CD4-positive, alpha-beta T cell treated with Interleukin-12 subunit alpha and Interleukin-12 subunit beta, for 1 hour (primary cell): ENCODE results near the gene ANKRD12.

Experiments used
- DNase-seq: peaks from one replicate; pipeline ENCODE4 v3.0.0-alpha.2; 2020

ANKRD12 gene

GRCh38 chr18:9188359-9189231 lies 52.0 kb downstream of the ANKRD12 start:
- DNase-seq, result no peak

DNA sequence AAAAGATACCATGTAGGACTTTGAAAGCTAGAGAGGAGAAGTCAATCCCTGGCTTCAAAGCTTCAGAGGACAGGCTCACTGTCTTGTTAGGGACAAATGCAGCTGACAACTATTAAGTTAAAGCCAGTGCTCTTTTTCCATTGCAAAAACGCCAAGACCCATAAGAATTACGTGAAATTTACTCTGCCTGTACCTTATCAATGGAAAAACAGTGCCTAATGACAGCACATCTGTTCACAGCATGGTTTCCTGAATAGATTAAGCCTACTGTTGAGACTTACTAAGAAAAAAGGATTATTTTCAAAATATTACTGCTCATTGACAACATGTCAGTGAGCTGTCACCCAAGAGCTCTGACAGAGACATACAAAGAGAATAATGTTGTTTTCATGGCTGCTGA lies 52.9 kb downstream of the ANKRD12 start:
- DNase-seq, result no peak

DNA sequence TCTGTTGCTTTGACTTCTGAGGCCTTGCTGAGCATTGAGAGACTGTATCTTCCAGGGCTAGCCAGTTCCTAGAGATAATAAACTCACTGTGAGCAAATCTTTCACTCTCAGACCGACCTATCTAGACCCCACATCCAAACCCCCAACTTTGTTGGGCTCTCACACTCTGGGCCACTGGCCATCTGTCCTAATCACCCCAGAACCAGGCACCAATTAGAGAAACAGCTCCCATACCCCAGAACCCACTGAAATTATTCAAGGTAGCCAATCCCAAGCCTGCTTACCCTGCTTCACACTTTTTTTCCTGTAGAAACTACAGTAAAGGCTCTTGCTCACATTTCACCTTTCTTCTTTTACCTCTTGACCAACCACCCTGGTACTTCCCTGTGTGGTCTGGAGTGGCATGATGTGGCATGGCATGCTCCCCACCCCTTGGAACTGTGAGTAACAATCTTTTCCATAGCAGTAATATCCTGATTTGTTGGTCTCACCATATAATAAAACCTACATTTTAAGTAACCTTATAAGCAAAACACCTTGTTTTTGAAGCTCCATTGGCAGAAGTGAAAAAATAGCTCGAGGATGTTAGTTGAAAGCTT lies 55.2 kb downstream of the ANKRD12 start:
- no peak for DNase-seq

GRCh38 chr18:9193031-9193430 lies 56.5 kb downstream of the ANKRD12 start:
- no peak for DNase-seq

DNA sequence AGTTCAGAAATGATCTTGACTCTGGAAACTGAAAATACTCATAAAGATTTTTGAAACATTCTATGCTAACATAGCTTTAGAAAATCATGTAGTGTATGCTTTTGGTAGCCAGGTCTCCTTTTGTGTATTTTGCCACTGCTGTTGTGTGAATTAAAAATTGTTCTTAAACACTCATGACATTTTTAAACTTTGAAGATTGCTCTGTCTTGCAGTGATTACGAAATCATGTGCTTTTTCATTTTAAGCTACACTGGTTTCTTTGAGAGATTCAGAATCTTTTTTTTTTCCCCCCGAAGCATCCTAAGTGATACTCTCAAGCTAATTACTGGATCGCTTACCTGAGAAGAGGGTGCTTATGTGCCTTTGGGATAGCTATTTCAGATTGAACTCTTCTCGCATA lies 60.0 kb downstream of the ANKRD12 start:
- DNase-seq, result no peak

GRCh38 chr18:9199681-9200080 lies 63.1 kb downstream of the ANKRD12 start:
- DNase-seq, result no peak

- no peak for DNase-seq
These were observed 64.6 kb downstream of the ANKRD12 start for GRCh38 chr18:9201224-9201623.

DNA sequence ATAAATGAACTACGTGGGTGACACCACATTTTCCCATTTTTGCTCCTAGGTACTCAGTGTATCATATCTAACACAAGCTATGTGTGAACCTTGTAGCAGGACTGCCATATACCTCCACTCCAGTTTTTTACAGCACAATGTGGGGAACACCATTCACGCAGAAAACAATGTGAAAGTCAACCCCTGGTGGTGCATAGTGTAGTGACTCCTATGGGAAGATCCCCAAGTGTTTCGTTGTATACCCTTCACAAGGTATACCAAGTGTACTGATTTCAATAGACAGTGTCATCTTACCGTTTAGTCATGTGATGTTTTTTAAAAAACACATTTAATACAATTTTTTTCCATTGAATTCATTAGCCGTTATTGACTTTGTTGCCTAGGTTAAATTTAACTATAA lies 68.1 kb downstream of the ANKRD12 start:
- no peak for DNase-seq

- no peak for DNase-seq
These were observed 69.8 kb downstream of the ANKRD12 start for GRCh38 chr18:9206421-9206820.

- DNase-seq, result no peak
These were observed 72.7 kb downstream of the ANKRD12 start for GRCh38 chr18:9209279-9209678.

- DNase-seq, result no peak
These were observed 74.4 kb downstream of the ANKRD12 start for GRCh38 chr18:9210966-9211365.

DNA sequence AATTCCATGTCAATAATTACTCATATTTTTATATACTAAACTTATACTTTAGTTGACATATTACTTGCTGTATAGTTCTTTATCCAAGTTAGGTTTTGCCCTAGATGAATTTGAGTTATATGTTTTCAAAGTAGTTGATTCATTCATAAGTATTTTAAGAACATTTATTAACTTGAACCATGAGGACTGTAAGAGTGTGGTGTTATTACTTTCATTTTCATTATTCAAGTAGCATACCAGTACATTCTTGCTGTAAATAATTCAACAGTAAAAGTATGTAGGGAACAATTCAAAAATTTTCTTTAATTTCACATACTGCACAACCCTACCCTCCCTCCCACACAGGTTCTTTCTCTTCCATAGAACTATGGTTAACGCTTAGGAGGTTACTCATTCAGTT lies 75.4 kb downstream of the ANKRD12 start:
- DNase-seq, result no peak

DNA sequence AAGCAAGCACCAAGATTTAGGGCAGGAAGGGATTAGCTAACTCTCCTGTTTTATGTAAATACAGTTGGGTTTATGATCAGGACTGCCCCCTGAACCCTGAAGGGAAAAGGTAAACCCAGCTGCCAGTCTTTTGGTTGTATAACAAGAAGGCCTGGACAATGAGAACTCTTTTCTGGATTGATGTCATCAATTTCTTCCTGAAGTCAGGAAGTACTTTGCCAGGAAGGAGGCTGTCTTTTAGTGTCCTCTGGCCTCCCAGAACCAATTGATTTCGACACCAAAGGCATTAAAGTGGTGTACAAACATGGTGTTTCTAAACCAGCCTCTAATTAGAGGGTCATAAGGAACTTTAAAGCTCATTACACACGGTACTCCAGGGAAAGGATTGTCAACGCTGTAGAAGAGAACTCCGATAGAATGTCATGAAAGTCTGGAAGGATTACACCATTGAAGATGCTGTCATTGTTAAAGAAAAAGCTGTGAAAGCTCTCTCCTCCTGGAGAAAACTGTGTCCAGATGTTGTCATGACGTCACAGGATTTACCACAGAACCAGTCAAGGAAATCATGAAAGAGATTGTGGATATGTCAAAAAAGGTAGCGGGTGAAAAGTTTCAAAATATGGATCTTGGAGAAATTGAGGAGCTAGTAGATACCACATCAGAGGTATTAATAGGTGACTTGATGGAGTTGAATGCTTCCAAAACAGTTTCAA lies 78.8 kb downstream of the ANKRD12 start:
- no peak for DNase-seq

GRCh38 chr18:9216459-9216858 lies 79.9 kb downstream of the ANKRD12 start:
- no peak for DNase-seq

DNA sequence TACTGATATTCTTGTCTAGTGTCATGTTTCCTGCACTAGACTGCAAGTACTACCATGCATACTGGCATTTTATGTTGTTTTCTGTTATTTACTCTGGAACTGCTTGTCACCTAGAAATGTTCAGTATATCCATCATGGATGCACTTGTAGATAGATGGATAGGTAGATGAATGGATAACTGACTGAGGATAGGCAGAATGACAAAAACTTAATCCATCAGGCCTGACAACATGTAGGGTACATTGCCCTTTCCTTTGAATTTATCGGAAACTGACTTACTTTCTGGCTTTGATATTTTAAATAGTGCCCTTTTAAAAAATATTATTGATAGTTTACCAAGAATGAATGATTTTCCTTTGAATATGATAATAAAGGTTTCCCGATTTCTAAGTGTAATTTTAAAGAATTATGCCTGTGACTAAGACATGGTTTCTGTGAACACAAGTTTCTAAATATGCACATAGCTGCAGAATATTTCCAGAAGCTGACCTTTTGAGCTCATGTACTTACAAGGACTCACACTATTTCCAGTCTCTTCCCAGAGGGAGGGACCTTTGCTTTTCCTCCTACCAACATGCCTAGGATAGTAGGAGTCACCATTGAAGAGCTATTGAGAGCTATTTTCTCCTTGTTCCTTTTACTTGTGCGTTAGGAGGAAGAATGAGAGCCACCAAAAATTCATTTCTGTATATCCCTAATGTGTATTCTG lies 81.3 kb downstream of the ANKRD12 start:
- no peak for DNase-seq

DNA sequence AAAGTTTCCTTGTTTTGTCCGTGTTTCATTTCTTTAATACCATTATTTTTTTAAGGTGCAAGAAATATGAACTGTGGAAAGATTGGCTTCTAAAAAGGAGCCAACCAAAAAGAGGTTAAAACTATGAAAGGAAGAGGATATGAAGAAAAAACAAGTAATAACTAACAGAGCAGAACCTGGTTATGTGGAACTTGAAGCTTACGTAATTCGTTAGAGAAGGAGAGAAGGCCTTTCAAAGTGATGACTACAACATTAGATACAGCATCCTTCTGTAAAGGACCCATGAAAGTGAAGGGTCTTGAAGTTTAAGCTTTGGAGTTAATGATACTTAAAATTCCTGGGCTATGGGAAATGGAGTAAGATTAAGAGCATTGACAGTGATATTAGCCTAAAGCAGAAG lies 84.5 kb downstream of the ANKRD12 start:
- DNase-seq, result no peak

DNA sequence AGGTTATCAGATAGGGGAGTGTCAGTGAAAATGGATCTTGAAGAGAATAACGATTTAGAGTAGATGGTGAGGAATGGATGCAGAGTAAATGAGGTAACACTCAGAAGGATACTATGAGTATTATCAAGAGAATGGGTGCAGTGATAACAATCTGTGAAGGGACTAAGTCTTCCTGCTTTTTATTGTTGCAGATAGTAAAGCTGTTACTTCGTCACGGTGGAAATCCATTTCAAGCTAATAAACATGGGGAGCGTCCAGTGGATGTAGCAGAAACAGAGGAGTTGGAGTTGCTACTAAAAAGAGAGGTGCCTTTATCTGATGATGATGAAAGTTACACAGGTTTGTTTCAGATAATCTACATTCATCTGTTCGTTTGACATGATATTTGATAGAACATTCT lies 85.1 kb downstream of the ANKRD12 start:
- DNase-seq, result no peak

GRCh38 chr18:9223356-9223755 lies 86.8 kb downstream of the ANKRD12 start:
- no peak for DNase-seq

DNA sequence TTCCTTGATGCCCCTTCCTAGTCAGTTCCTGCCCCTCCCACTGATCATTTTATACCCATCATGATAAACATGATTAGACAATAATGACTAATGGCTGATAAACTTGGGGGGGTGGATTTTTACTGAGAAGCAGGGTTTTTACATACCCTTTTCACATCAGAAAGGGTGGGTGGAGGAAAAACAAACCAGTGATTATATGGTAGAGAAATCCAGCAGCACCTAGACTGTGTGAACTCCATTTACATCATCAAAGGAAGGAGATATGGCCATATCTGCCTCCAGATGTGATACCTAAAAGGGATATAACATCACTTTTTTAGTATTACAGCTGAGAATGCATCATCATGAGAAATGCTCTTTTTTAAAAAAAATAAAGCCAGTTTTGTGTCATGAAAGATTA lies 89.9 kb downstream of the ANKRD12 start:
- DNase-seq, result no peak

DNA sequence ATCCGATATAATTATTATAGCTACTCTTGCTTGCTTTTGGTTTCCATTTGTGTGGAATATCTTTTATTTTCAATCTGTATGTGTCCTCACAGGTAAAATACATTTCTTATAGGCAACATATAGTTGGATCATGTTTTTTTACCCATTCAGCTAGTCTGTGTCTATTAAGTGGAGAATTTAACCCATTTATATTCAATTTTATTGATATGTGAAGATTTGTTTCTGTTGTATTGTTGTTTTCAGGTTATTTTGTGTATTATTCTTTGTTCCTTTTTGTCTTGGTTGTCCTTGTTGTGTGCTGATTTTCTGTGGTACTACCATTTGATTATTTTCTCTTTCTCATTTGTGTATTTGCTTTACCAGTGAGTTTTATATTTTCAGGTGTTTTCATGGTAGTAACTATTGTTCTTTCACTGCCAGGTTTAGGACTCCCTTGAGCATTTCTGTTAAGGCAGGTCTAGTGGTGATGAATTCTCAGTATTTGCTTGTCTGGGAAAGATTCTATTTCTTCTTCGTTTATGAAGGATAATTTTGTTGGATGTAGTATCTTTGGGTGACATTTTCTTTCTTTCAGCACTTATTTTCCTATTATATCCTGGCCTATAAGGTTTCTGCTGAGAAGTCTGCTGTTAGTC lies 95.4 kb downstream of the ANKRD12 start:
- no peak for DNase-seq

- no peak for DNase-seq
These were observed 96.4 kb downstream of the ANKRD12 start for GRCh38 chr18:9232977-9233376.

- no peak for DNase-seq
These were observed 97.3 kb downstream of the ANKRD12 start for GRCh38 chr18:9233771-9234440.
